ENCODE data around the gene RAB39A.
"Not testable (repeated sequence)": the region's sequence is repeated elsewhere in the genome, so short reads cannot be mapped to it uniquely, and the experiment has no call there.

RAB39A gene

DNA sequence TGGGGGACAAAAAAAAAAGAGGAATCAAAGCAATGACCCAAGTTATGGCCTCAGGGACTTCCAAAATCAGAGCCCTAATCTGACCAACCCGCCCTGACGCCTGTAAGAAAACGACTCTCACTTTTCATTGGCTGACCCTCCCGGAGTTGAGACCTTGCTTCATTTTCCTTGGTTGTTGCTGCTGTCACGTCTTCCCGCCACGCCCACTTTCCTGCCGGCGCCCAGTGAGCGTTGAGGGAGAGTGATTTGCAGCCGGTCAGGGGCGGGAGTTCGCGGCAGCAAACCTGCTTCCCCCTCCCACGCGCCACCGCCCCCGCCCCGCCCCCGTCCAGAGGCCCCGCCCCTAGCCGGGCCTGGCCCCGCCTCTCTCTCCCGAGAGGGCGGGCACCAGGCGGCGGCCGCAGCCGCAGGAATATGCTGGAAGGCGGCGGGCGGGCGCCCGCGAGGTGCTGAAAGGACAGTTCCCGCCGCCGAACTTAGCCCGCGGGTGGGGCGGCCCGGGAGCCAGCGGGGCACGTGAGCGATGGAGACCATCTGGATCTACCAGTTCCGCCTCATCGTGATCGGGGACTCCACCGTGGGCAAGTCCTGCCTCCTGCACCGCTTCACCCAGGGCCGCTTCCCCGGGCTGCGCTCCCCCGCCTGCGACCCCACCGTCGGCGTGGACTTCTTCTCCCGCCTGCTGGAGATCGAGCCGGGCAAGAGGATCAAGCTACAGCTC is at the start of gene RAB39A:
Gene RAB39A (plus strand): TSS at position 403 of the 721 bp plus-strand sequence. CDS start 121 bp downstream, at position 524.
- H3K27ac ChIP-seq: peak within 1 kb of the TSS in 1 of 2 donors; percentile 73

DNA sequence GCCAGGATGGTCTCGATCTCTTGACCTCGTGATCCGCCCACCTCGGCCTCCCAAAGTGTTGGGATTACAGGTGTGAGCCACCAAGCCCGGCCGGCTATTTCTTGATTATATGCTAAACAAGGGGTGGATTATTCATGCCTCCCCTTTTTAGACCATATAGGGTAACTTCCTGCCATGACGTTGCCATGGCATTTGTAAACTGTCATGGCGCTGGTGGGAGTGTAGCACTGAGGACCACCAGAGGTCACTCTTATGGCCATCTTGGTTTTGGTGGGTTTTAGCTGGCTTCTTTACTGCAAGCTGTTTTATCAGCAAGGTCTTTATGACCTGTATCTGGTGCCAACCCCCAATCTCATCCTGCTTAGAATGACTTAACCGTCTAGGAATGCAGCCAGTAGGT is 46.8 kb upstream of the RAB39A start:
- not testable (repeated sequence) for H3K27ac ChIP-seq; DNase-seq (ENCODE audit: low spot score); H3K4me3 ChIP-seq

More for the DNA sequence above, at the start of gene RAB39A:
- TF ChIP-seq CTCF (IDR thresholded peaks at IDR 0.05): no peak
- peak within 1 kb of the TSS; percentile 69 for H3K4me3 ChIP-seq
- peak; percentile 76 for DNase-seq (ENCODE audit: low spot score)

DNA sequence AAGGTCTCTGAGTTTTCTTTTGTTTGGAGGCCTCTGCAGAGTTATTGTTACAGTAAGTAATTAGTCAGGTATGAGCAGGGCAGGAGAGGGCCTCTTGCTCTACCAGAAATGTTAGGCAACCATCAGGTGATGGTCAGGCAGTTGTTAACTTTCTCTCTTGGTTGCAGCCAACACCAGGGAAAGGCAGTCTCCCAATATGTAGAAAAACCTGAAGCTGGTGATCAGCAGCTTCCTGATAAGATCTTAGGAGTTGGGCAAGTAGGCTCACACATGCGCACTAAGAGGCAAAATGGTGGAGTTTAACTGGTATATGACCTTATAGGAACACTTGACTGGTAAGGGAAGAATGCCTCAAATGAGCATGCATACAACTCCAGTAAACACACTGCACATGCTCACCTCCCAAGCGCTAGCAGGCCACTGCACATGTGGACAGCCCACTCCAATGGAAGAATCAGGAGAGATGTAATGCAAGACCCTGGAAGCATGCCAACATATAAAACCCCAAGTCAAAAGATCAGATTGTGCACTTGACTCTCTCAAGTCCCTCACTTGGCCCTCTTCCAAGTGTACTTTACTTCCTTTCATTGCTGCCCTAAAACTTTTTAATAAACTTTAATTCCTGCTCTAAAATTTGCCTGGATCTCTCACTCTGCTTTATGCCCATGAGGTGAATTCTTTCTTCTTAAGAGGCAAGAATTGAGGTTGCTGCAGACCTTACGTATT is 46.0 kb upstream of the RAB39A start:
- no peak for TF ChIP-seq CTCF (IDR thresholded peaks at IDR 0.05)

GRCh38 chr11:107898270-107898669 is 30.0 kb upstream of the RAB39A start:
- no peak for DNase-seq (ENCODE audit: low spot score)
- Histone ChIP-seq H3K27ac (no peak overlapping the region), H3K4me3 (no peak overlapping the region)
- no peak for TF ChIP-seq CTCF (IDR thresholded peaks at IDR 0.05)

More for the DNA sequence above, 46.0 kb upstream of the RAB39A start:
- no peak overlapping the region for H3K4me3 ChIP-seq
- DNase-seq (ENCODE audit: low spot score): no peak
- no peak overlapping the region for H3K27ac ChIP-seq

- no peak overlapping the region for H3K4me3 ChIP-seq
- no peak for TF ChIP-seq CTCF (IDR thresholded peaks at IDR 0.05)
- no peak overlapping the region for H3K27ac ChIP-seq
- no peak for DNase-seq (ENCODE audit: low spot score)
Observed at GRCh38 chr11:107908211-107908610, 20.0 kb upstream of the RAB39A start.

DNA sequence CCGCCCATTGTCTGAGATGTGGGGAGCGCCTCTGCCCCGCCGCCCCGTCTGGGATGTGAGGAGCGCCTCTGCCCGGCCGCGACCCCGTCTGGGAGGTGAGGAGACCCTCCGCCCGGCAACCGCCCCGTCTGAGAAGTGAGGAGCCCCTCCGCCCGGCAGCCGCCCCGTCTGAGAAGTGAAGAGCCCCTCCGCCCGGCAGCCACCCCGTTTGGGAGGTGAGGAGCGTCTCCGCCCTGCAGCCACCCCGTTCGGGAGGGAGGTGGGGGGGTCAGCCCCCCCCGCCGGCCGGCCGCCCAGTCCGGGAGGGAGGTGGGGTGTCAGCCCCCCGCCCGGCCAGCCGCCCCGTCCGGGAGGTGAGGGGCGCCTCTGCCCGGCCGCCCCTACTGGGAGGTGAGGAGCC is 15.8 kb upstream of the RAB39A start:
- H3K27ac ChIP-seq; H3K4me3 ChIP-seq; DNase-seq (ENCODE audit: low spot score): not testable (repeated sequence)

GRCh38 chr11:107915229-107915628 is 13.0 kb upstream of the RAB39A start:
- TF ChIP-seq CTCF (IDR thresholded peaks at IDR 0.05): no peak
- no peak for DNase-seq (ENCODE audit: low spot score)

DNA sequence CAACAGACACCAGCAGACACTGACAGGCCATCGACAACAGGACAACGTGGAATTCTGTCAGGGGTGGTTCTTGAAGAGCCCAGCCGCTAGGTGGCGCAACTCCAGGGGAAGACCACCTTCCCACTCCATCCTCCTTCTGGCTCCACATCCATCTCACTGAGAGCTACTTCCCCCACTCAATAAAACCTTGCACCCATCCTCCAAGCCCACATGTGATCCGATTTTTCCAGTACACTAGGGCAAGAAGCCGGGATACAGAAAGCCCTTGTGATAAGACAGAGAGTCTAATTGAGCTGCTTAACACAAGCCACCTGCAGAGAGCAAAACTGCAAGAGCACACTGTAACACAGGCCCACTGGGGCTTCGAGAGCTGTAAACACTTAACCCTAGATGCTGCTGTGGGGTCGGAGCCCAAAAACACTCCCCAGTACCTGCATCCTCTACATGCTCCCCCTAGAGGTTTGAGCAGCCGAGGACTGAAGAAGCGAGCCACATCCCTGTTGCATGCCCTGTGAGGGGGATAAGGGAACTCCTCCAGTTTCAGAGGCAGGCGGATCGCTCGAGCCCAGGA is 11.5 kb upstream of the RAB39A start:
- H3K27ac ChIP-seq: no peak overlapping the region
- no peak overlapping the region for H3K4me3 ChIP-seq
- no peak for TF ChIP-seq CTCF (IDR thresholded peaks at IDR 0.05)
- DNase-seq (ENCODE audit: low spot score): no peak

More at GRCh38 chr11:107915229-107915628, 13.0 kb upstream of the RAB39A start:
- H3K4me3 ChIP-seq: no peak overlapping the region
- H3K27ac ChIP-seq: no peak overlapping the region
